ENCODE results near the gene KRTAP5-7. TPM values are rescaled to one million over a fixed set of nuclear protein-coding genes. Genes with fewer than 3 reads are reported as not detected.

Gene KRTAP5-7
- polyA plus RNA-seq, 1 of the 3 experiments (the other 2 are of a cell fraction): 0.07 TPM

- H3K36me3 ChIP-seq (replicated peaks in 1 of 2; ENCODE audit: control insufficient read depth in 1 of 2, insufficient read depth in 2 of 2, low read length in 1 of 2): no peaks in the 10 kb centered on the region
- WGBS (ENCODE audit: low lambda C conversion rate): 18% methylated on average over 8 of the region's 8 CpGs
- H3K4me2 ChIP-seq: no peak overlapping the region
- H4K20me1 ChIP-seq (ENCODE audit: insufficient read depth): no peaks in the 10 kb centered on the region
- DNase-seq: peak; percentile 65
- no peak for TF ChIP-seq RXRA (IDR thresholded peaks at IDR 0.05; ENCODE audit: borderline replicate concordance, low read depth)
- no peak for TF ChIP-seq FOSL2 (IDR thresholded peaks at IDR 0.05; ENCODE audit: borderline replicate concordance, low read depth)
- TF ChIP-seq USF1 (IDR thresholded peaks at IDR 0.05; ENCODE audit: borderline replicate concordance, low read depth): no peak
- TF ChIP-seq TAF1 (IDR thresholded peaks at IDR 0.05; ENCODE audit: borderline replicate concordance, low read depth, low read length): no peak
- no peak for TF ChIP-seq MXI1 (IDR thresholded peaks at IDR 0.05; ENCODE audit: low read depth, low read length)
- TF ChIP-seq SIN3A (IDR thresholded peaks at IDR 0.05; ENCODE audit: borderline replicate concordance, low read depth, low read length): no peak
- TF ChIP-seq YY1 (IDR thresholded peaks at IDR 0.05; ENCODE audit: low read depth): no peak
- no peak for TF ChIP-seq GABPA (IDR thresholded peaks at IDR 0.05; ENCODE audit: low read depth)
- TF ChIP-seq USF2 (IDR thresholded peaks at IDR 0.05; ENCODE audit: borderline replicate concordance, low read depth, low read length): no peak
- TF ChIP-seq NFIC (IDR thresholded peaks at IDR 0.05; ENCODE audit: borderline replicate concordance): no peak
- TF ChIP-seq RAD21 (IDR thresholded peaks at IDR 0.05; ENCODE audit: low read length): peak; percentile 68
- TF ChIP-seq SMC3 (IDR thresholded peaks at IDR 0.05; ENCODE audit: low read depth, low read length): peak; percentile 19; the same call in 1 of the 2 replicates
- peaks cover 0 to 7% of the 10 kb centered on the region in 2 experiments; a peak in 1 of 4 replicates for H3K4me1 ChIP-seq (ENCODE audit: control insufficient read depth in 1 of 2, insufficient read depth in 2 of 2, low read depth in 1 of 2, low read length in 1 of 2)
- H3K27ac ChIP-seq (ENCODE audit: low read depth in 2 of 2, low read length in 1 of 2): no peak overlapping the region
- H3F3A ChIP-seq (replicated peaks; ENCODE audit: insufficient read depth): no peaks in the 10 kb centered on the region
- H3K9ac ChIP-seq: no peak overlapping the region
- no peak overlapping the region for H3K4me3 ChIP-seq (ENCODE audit: low read depth in 2 of 2, low read length in 1 of 2)
- ChIA-PET CTCF (interaction anchor here (0.6 to 4.6 kb wide), 20 partner anchors 11 to 748 kb away, joined by 3 to 35 read pairs (median 4); partner anchors contain the start of genes KRTAP5-9 and NADSYN1), POLR2A (no interaction called here)
- no peaks in the 10 kb centered on the region for H3K9me3 ChIP-seq
- H3K9me2 ChIP-seq: no peaks in the 10 kb centered on the region
- H3K79me2 ChIP-seq (ENCODE audit: insufficient read depth): no peaks in the 10 kb centered on the region
- no peaks in the 10 kb centered on the region for H3K27me3 ChIP-seq (ENCODE audit: insufficient read depth)
- H2AFZ ChIP-seq (ENCODE audit: low read depth): no peak overlapping the region
These were observed 36.3 kb downstream of the KRTAP5-7 start for GRCh38 chr11:71563406-71563805.

GRCh38 chr11:71564430-71564829, 37.4 kb downstream of the KRTAP5-7 start:
- TF ChIP-seq, protein P1, sequence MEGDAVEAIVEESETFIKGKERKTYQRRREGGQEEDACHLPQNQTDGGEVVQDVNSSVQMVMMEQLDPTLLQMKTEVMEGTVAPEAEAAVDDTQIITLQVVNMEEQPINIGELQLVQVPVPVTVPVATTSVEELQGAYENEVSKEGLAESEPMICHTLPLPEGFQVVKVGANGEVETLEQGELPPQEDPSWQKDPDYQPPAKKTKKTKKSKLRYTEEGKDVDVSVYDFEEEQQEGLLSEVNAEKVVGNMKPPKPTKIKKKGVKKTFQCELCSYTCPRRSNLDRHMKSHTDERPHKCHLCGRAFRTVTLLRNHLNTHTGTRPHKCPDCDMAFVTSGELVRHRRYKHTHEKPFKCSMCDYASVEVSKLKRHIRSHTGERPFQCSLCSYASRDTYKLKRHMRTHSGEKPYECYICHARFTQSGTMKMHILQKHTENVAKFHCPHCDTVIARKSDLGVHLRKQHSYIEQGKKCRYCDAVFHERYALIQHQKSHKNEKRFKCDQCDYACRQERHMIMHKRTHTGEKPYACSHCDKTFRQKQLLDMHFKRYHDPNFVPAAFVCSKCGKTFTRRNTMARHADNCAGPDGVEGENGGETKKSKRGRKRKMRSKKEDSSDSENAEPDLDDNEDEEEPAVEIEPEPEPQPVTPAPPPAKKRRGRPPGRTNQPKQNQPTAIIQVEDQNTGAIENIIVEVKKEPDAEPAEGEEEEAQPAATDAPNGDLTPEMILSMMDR (IDR thresholded peaks at IDR 0.05): no peak
- no peak for TF ChIP-seq FOXM1 (IDR thresholded peaks at IDR 0.05; ENCODE audit: low read depth)
- no peaks in the 10 kb centered on the region for H3K79me2 ChIP-seq (ENCODE audit: insufficient read depth)
- no peak overlapping the region for H3K9ac ChIP-seq
- H3K27ac ChIP-seq (ENCODE audit: low read depth in 2 of 2, low read length in 1 of 2): no peak overlapping the region
- CTCF ChIA-PET: interaction anchor here (1.1 to 4.6 kb wide), 7 partner anchors 11 to 145 kb away, joined by 3 to 35 read pairs (median 8); partner anchors contain the start of genes KRTAP5-9 and NADSYN1
- DNase-seq: no peak
- WGBS (ENCODE audit: low lambda C conversion rate): 52% methylated on average over 2 of the region's 4 CpGs
- H4K20me1 ChIP-seq (ENCODE audit: insufficient read depth): no peaks in the 10 kb centered on the region
- H3K9me3 ChIP-seq: no peaks in the 10 kb centered on the region
- H3K27me3 ChIP-seq (ENCODE audit: insufficient read depth): no peaks in the 10 kb centered on the region
- H2AFZ ChIP-seq (ENCODE audit: low read depth): no peak overlapping the region
- H3F3A ChIP-seq (replicated peaks; ENCODE audit: insufficient read depth): no peaks in the 10 kb centered on the region
- H3K9me2 ChIP-seq: no peaks in the 10 kb centered on the region
- H3K4me2 ChIP-seq: no peak overlapping the region
- POLR2A ChIA-PET: no interaction called here
- H3K36me3 ChIP-seq (replicated peaks in 1 of 2; ENCODE audit: control insufficient read depth in 1 of 2, insufficient read depth in 2 of 2, low read length in 1 of 2): no peaks in the 10 kb centered on the region
- H3K4me3 ChIP-seq (ENCODE audit: low read depth in 2 of 2, low read length in 1 of 2): no peak overlapping the region
- H3K4me1 ChIP-seq (ENCODE audit: control insufficient read depth in 1 of 2, insufficient read depth in 2 of 2, low read depth in 1 of 2, low read length in 1 of 2): peaks cover 0 to 15% of the 10 kb centered on the region in 2 experiments; a peak in 1 of 4 replicates

Measured in SK-N-SH (cell line).